ENCODE results near the gene FMN2. TPM values are rescaled to one million over a fixed set of nuclear protein-coding genes. Genes with fewer than 3 reads are reported as not detected.

FMN2 gene
- total RNA-seq, 3 donors from 2014 or later (not counting 1 experiment from before 2014, with no cell fraction given): not detected

DNA sequence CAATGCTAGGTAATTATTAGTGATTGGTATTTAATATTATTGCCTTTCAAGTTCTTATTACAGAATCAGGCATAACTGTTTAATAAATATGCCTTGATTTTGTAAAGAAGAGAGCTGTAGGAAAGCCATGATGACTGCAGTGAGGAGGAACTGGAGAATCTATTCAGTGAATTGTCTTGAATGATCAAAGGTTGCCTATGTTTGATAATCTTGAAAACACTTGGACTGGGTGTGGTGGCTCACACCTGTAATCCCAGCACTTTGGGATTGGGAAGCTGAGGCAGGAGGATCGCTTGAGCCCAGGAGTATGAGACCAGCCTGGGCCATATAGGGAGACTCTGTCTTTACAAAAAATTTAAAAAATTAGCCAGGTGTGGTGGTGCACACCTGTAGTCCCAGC is 42.4 kb downstream of the FMN2 start:
- H3K36me3 ChIP-seq (ENCODE audit: control insufficient read depth, insufficient read depth, low read length): no peaks in the 10 kb centered on the region
- Mint-ChIP-seq H3K4me1 (no peaks in the 10 kb centered on the region), H3K27me3 (ENCODE audit: low read depth in 2 of 2) (peaks cover 7 to 16% of the 10 kb centered on the region in 2 donors), H3K9me3 (peaks cover 0 to 2% of the 10 kb centered on the region in 2 donors), H3K27ac (no peak overlapping the region), H3K36me3 (no peaks in the 10 kb centered on the region), H3K4me3 (no peak overlapping the region)
- no peaks in the 10 kb centered on the region for H3K9me3 ChIP-seq (ENCODE audit: control insufficient read depth, insufficient read depth, low read length)
- intact Hi-C loops (cut with micrococcal nuclease): no loop called here
- DNase-seq (no peak), ATAC-seq (no peak)
- no peaks in the 10 kb centered on the region for H3K27me3 ChIP-seq (ENCODE audit: control insufficient read depth, insufficient read depth, low read length)
- 92% methylated on average over 1 of the region's 1 CpG for WGBS (ENCODE audit: insufficient coverage)
- no peak overlapping the region for H3K4me3 ChIP-seq (ENCODE audit: low read length)
- TF ChIP-seq, protein P1, sequence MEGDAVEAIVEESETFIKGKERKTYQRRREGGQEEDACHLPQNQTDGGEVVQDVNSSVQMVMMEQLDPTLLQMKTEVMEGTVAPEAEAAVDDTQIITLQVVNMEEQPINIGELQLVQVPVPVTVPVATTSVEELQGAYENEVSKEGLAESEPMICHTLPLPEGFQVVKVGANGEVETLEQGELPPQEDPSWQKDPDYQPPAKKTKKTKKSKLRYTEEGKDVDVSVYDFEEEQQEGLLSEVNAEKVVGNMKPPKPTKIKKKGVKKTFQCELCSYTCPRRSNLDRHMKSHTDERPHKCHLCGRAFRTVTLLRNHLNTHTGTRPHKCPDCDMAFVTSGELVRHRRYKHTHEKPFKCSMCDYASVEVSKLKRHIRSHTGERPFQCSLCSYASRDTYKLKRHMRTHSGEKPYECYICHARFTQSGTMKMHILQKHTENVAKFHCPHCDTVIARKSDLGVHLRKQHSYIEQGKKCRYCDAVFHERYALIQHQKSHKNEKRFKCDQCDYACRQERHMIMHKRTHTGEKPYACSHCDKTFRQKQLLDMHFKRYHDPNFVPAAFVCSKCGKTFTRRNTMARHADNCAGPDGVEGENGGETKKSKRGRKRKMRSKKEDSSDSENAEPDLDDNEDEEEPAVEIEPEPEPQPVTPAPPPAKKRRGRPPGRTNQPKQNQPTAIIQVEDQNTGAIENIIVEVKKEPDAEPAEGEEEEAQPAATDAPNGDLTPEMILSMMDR (IDR thresholded peaks at IDR 0.05): no peak
- H3K27ac ChIP-seq (ENCODE audit: low read length): no peak overlapping the region
- H3K4me1 ChIP-seq (ENCODE audit: control insufficient read depth, insufficient read depth, low read length): no peaks in the 10 kb centered on the region

DNA sequence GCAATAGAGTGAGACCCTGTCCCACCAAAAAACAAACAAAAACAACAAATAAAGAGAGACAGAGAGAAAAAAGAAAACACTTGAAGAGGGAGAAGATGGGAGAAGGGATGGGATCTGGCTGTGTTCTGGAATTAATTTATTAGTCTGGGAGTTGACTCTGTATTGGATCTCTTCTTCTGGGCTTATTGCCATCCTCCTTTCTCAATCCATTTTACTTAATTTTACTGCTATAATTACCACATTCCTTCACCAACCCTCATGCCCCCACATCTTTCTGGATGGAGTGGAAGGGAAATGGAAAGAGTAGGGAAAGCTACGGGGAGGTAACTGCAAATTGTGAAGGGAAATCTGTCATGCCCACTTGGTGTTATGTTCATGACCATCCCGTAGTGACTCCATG is 42.9 kb downstream of the FMN2 start:
- Mint-ChIP-seq H3K4me1 (no peaks in the 10 kb centered on the region), H3K27me3 (ENCODE audit: low read depth in 2 of 2) (peaks cover 7 to 16% of the 10 kb centered on the region in 2 donors), H3K27ac (no peak overlapping the region), H3K36me3 (no peaks in the 10 kb centered on the region), H3K9me3 (peaks cover 0 to 2% of the 10 kb centered on the region in 2 donors), H3K4me3 (no peak overlapping the region)
- H3K36me3 ChIP-seq (ENCODE audit: control insufficient read depth, insufficient read depth, low read length): no peaks in the 10 kb centered on the region
- H3K4me1 ChIP-seq (ENCODE audit: control insufficient read depth, insufficient read depth, low read length): no peaks in the 10 kb centered on the region
- no peaks in the 10 kb centered on the region for H3K9me3 ChIP-seq (ENCODE audit: control insufficient read depth, insufficient read depth, low read length)
- no peaks in the 10 kb centered on the region for H3K27me3 ChIP-seq (ENCODE audit: control insufficient read depth, insufficient read depth, low read length)
- 88% methylated on average over 2 of the region's 2 CpGs for WGBS (ENCODE audit: insufficient coverage)
- no peak for DNase-seq
- intact Hi-C loops (cut with micrococcal nuclease): no loop called here
- no peak overlapping the region for H3K27ac ChIP-seq (ENCODE audit: low read length)
- no peak for ATAC-seq
- H3K4me3 ChIP-seq (ENCODE audit: low read length): no peak overlapping the region
- TF ChIP-seq, protein P1 (IDR thresholded peaks at IDR 0.05): no peak

DNA sequence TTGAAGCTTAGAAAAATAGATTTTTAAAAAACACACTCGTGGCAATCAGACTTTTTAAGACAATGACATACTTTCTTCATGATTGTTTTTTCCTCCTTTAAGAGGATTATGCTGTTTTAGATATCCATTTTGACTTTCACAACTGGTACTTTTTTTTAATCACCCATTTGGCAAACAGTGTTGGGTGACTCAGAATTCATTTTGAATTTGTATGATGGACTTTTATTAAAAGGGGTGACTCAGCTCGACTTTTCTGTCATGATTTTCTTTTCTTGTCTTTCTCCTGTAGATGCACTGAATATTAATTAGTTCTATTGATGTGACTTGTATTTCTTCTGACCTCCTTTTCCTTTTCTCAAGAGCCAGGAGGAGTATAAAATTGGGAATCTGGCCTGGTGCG is 44.7 kb downstream of the FMN2 start:
- WGBS (ENCODE audit: insufficient coverage): 90% methylated on average over 2 of the region's 3 CpGs
- Histone ChIP-seq H3K4me3 (ENCODE audit: low read length) (no peak overlapping the region), H3K27me3 (ENCODE audit: control insufficient read depth, insufficient read depth, low read length) (no peaks in the 10 kb centered on the region), H3K36me3 (ENCODE audit: control insufficient read depth, insufficient read depth, low read length) (no peaks in the 10 kb centered on the region), H3K27ac (ENCODE audit: low read length) (no peak overlapping the region), H3K9me3 (ENCODE audit: control insufficient read depth, insufficient read depth, low read length) (no peaks in the 10 kb centered on the region), H3K4me1 (ENCODE audit: control insufficient read depth, insufficient read depth, low read length) (no peaks in the 10 kb centered on the region)
- Mint-ChIP-seq H3K27me3 (ENCODE audit: low read depth in 2 of 2) (peaks cover 7 to 10% of the 10 kb centered on the region in 2 donors), H3K4me1 (no peaks in the 10 kb centered on the region), H3K9me3 (no peaks in the 10 kb centered on the region), H3K36me3 (no peaks in the 10 kb centered on the region), H3K4me3 (no peak overlapping the region), H3K27ac (no peak overlapping the region)
- ATAC-seq: no peak
- DNase-seq: no peak
- TF ChIP-seq, protein P1 (IDR thresholded peaks at IDR 0.05): no peak
- intact Hi-C loops (cut with micrococcal nuclease): no loop called here

DNA sequence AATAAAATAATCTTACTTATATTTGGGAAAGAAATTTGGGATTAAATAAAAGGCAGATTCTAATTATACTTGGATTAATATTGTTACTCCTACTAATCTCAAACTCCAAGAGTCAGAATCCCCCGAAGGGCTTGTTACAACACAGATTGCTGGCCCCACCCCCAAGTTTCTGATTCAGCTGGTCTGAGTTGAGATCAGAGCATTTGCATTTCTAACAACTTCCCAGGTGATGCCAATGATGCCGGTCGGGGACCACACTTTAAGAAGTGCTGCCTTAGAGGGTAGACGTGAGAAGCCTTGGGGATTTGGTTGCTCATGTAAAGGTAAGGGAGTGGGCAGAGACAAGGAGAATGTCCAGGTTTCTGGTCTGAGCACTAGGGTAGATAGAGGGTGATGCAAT is 47.2 kb downstream of the FMN2 start:
- intact Hi-C loops (cut with micrococcal nuclease): no loop called here
- no peak overlapping the region for H3K4me3 Mint-ChIP-seq
- ATAC-seq (no peak), DNase-seq (no peak)
- 77% methylated on average over 4 of the region's 4 CpGs for WGBS (ENCODE audit: insufficient coverage)
- no peaks in the 10 kb centered on the region for H3K36me3 ChIP-seq (ENCODE audit: control insufficient read depth, insufficient read depth, low read length)
- no peaks in the 10 kb centered on the region for H3K9me3 ChIP-seq (ENCODE audit: control insufficient read depth, insufficient read depth, low read length)
- no peaks in the 10 kb centered on the region for H3K4me1 ChIP-seq (ENCODE audit: control insufficient read depth, insufficient read depth, low read length)
- H3K27me3 ChIP-seq (ENCODE audit: control insufficient read depth, insufficient read depth, low read length): no peaks in the 10 kb centered on the region
- TF ChIP-seq, protein P1 (IDR thresholded peaks at IDR 0.05): no peak
- no peaks in the 10 kb centered on the region for H3K9me3 Mint-ChIP-seq
- no peak overlapping the region for H3K4me3 ChIP-seq (ENCODE audit: low read length)
- H3K27me3 Mint-ChIP-seq (ENCODE audit: low read depth in 2 of 2): peaks cover 7 to 10% of the 10 kb centered on the region in 2 donors
- no peaks in the 10 kb centered on the region for H3K36me3 Mint-ChIP-seq
- no peak overlapping the region for H3K27ac ChIP-seq (ENCODE audit: low read length)
- H3K27ac Mint-ChIP-seq: no peak overlapping the region
- H3K4me1 Mint-ChIP-seq: no peaks in the 10 kb centered on the region
